Measurements from ENCODE around the gene WDR88. TPM values are rescaled to one million over a fixed set of nuclear protein-coding genes. Genes with fewer than 3 reads are reported as not detected.

The WDR88 gene
- total and polyA plus RNA-seq, 2 experiments from 2014 or later = not detected

DNA sequence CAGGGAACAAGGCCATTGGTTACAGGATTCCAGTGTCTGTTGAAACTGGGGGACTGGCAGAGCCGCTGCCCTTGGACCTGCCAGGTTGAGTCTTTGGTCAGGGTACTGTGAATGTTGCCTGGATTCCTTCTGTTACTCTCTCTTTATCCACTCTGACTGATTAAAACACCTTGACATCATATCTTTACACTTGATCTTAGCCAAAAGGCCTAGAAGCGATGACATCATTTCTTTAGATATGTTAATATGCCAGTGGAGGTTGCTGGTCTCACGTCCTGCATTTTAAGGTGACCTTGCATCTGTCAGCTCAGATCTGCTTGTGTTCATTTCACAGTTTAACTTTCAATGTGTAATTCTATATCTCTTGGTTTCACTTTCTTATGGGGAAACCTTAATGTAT is 41.7 kb upstream of the WDR88 start (continued):
- TF ChIP-seq, protein P1, sequence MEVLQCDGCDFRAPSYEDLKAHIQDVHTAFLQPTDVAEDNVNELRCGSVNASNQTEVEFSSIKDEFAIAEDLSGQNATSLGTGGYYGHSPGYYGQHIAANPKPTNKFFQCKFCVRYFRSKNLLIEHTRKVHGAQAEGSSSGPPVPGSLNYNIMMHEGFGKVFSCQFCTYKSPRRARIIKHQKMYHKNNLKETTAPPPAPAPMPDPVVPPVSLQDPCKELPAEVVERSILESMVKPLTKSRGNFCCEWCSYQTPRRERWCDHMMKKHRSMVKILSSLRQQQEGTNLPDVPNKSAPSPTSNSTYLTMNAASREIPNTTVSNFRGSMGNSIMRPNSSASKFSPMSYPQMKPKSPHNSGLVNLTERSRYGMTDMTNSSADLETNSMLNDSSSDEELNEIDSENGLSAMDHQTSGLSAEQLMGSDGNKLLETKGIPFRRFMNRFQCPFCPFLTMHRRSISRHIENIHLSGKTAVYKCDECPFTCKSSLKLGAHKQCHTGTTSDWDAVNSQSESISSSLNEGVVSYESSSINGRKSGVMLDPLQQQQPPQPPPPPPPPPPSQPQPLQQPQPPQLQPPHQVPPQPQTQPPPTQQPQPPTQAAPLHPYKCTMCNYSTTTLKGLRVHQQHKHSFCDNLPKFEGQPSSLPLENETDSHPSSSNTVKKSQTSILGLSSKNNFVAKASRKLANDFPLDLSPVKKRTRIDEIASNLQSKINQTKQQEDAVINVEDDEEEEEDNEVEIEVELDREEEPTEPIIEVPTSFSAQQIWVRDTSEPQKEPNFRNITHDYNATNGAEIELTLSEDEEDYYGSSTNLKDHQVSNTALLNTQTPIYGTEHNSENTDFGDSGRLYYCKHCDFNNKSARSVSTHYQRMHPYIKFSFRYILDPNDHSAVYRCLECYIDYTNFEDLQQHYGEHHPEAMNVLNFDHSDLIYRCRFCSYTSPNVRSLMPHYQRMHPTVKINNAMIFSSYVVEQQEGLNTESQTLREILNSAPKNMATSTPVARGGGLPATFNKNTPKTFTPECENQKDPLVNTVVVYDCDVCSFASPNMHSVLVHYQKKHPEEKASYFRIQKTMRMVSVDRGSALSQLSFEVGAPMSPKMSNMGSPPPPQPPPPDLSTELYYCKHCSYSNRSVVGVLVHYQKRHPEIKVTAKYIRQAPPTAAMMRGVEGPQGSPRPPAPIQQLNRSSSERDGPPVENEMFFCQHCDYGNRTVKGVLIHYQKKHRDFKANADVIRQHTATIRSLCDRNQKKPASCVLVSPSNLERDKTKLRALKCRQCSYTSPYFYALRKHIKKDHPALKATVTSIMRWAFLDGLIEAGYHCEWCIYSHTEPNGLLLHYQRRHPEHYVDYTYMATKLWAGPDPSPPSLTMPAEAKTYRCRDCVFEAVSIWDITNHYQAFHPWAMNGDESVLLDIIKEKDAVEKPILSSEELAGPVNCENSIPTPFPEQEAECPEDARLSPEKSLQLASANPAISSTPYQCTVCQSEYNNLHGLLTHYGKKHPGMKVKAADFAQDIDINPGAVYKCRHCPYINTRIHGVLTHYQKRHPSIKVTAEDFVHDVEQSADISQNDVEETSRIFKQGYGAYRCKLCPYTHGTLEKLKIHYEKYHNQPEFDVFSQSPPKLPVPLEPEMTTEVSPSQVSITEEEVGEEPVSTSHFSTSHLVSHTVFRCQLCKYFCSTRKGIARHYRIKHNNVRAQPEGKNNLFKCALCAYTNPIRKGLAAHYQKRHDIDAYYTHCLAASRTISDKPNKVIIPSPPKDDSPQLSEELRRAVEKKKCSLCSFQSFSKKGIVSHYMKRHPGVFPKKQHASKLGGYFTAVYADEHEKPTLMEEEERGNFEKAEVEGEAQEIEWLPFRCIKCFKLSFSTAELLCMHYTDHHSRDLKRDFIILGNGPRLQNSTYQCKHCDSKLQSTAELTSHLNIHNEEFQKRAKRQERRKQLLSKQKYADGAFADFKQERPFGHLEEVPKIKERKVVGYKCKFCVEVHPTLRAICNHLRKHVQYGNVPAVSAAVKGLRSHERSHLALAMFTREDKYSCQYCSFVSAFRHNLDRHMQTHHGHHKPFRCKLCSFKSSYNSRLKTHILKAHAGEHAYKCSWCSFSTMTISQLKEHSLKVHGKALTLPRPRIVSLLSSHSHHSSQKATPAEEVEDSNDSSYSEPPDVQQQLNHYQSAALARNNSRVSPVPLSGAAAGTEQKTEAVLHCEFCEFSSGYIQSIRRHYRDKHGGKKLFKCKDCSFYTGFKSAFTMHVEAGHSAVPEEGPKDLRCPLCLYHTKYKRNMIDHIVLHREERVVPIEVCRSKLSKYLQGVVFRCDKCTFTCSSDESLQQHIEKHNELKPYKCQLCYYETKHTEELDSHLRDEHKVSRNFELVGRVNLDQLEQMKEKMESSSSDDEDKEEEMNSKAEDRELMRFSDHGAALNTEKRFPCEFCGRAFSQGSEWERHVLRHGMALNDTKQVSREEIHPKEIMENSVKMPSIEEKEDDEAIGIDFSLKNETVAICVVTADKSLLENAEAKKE (CRISPR knock-in tag; IDR thresholded peaks at IDR 0.05) = no peak
- TF ChIP-seq, protein P2, sequence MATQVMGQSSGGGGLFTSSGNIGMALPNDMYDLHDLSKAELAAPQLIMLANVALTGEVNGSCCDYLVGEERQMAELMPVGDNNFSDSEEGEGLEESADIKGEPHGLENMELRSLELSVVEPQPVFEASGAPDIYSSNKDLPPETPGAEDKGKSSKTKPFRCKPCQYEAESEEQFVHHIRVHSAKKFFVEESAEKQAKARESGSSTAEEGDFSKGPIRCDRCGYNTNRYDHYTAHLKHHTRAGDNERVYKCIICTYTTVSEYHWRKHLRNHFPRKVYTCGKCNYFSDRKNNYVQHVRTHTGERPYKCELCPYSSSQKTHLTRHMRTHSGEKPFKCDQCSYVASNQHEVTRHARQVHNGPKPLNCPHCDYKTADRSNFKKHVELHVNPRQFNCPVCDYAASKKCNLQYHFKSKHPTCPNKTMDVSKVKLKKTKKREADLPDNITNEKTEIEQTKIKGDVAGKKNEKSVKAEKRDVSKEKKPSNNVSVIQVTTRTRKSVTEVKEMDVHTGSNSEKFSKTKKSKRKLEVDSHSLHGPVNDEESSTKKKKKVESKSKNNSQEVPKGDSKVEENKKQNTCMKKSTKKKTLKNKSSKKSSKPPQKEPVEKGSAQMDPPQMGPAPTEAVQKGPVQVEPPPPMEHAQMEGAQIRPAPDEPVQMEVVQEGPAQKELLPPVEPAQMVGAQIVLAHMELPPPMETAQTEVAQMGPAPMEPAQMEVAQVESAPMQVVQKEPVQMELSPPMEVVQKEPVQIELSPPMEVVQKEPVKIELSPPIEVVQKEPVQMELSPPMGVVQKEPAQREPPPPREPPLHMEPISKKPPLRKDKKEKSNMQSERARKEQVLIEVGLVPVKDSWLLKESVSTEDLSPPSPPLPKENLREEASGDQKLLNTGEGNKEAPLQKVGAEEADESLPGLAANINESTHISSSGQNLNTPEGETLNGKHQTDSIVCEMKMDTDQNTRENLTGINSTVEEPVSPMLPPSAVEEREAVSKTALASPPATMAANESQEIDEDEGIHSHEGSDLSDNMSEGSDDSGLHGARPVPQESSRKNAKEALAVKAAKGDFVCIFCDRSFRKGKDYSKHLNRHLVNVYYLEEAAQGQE (IDR thresholded peaks at IDR 0.05; ENCODE audit: unreplicated experiment) = no peak
- no peak for TF ChIP-seq EZH2phosphoT487 (IDR thresholded peaks at IDR 0.05; ENCODE audit: unreplicated experiment)

DNA sequence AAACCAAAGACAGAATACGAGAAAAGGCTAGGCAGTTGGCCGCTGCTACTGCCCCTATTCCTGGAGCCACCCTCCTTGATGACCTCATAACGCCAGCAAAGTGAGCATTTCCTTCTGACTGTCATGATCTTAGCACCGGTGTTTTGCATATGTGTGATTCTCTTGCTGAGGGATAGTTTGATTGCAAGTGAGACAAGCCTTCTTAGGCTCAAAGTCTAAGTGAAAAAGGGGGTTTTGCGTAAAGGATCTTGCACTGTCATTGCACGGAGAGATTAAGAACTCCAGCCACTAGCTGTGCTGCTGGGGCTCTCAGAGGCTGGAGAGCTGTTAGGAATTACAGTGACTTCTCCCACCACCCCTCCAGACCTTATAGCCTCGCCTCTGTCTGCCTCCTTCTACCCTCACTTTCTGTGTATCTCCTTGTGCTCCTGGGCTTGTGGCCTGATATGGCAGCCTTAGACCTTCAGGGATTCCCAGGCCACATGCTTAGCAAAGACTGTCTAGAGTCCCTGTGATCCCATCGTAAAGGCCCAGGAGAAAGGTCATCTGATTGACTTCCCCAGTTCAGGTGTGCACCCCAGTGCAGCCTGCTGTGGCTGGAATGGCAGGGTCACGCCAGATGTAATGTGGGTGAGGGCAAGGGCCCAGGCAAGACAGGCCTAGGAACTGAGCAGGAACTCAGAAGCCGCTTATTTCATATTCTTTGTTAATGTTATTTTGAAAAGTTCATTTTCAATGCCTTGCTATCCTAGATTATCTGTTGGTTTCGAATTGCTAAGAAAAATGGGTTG is 38.3 kb upstream of the WDR88 start:
- no peaks in the 10 kb centered on the region for H3K27me3 Mint-ChIP-seq (ENCODE audit: insufficient read depth, low read depth, poor library complexity)
- H3K4me1 Mint-ChIP-seq = no peaks in the 10 kb centered on the region; the same call in 2 of the 3 replicates
- Histone ChIP-seq H2AFZ (no peak overlapping the region), H3K27me3 (ENCODE audit: insufficient read depth) (no peaks in the 10 kb centered on the region), H4K20me1 (replicated peaks; ENCODE audit: insufficient read depth) (peaks cover 6% of the 10 kb centered on the region; the same call in 1 of the 2 replicates), H3K27ac (ENCODE audit: low read depth) (no peak overlapping the region), H3K4me1 (ENCODE audit: insufficient read depth) (no peaks in the 10 kb centered on the region), H3K9me2 (ENCODE audit: insufficient read depth) (no peaks in the 10 kb centered on the region), H3K36me3 (ENCODE audit: insufficient read depth) (peaks cover 22% of the 10 kb centered on the region), H3K4me2 (no peak overlapping the region), H3K4me3 (no peak overlapping the region), H3K79me2 (replicated peaks; ENCODE audit: insufficient read depth) (no peaks in the 10 kb centered on the region), H3F3A (replicated peaks; ENCODE audit: low read depth) (no peaks in the 10 kb centered on the region)
- no peak overlapping the region for H3K4me3 Mint-ChIP-seq
- TF ChIP-seq JUNB (IDR thresholded peaks at IDR 0.05; ENCODE audit: unreplicated experiment) = no peak
- TF ChIP-seq ZNF331 (CRISPR knock-in tag; IDR thresholded peaks at IDR 0.05; ENCODE audit: low read depth) = no peak
- TF ChIP-seq, protein P2 (IDR thresholded peaks at IDR 0.05; ENCODE audit: unreplicated experiment) = no peak
- TF ChIP-seq, protein P3, sequence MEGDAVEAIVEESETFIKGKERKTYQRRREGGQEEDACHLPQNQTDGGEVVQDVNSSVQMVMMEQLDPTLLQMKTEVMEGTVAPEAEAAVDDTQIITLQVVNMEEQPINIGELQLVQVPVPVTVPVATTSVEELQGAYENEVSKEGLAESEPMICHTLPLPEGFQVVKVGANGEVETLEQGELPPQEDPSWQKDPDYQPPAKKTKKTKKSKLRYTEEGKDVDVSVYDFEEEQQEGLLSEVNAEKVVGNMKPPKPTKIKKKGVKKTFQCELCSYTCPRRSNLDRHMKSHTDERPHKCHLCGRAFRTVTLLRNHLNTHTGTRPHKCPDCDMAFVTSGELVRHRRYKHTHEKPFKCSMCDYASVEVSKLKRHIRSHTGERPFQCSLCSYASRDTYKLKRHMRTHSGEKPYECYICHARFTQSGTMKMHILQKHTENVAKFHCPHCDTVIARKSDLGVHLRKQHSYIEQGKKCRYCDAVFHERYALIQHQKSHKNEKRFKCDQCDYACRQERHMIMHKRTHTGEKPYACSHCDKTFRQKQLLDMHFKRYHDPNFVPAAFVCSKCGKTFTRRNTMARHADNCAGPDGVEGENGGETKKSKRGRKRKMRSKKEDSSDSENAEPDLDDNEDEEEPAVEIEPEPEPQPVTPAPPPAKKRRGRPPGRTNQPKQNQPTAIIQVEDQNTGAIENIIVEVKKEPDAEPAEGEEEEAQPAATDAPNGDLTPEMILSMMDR (conservative IDR thresholded peaks at IDR 0.05; ENCODE audit: low read depth in 2 of 2) = no peak
- peaks cover 72% of the 10 kb centered on the region for H3K36me3 Mint-ChIP-seq (ENCODE audit: low read depth)
- DNase-seq (ENCODE audit: low spot score) (no peak), ATAC-seq (no peak)
- H3K9me3 Mint-ChIP-seq = no peaks in the 10 kb centered on the region
- H3K27ac Mint-ChIP-seq = no peak overlapping the region
